ENCODE results near the gene SRP54. TPM values are rescaled to one million over a fixed set of nuclear protein-coding genes. Genes with fewer than 3 reads are reported as not detected.
A peak's percentile ranks its signal among the peaks of the same experiment; 100 is the strongest.
"Not testable (repeated sequence)": the region's sequence is repeated elsewhere in the genome, so short reads cannot be mapped to it uniquely, and the experiment has no call there.

SRP54 gene
- polyA plus RNA-seq, 5 donors, result 58.4 to 79.8 (median 73.0) TPM

- DNase-seq, result peak; percentile 92 to 93
These were observed 63.4 kb downstream of the SRP54 start, which contains the start of gene FAM177A1 for GRCh38 chr14:35046048-35046750. TSS of gene FAM177A1 (plus strand) at chr14:35046272. CDS start at chr14:35046464, 192 bp downstream.

DNA sequence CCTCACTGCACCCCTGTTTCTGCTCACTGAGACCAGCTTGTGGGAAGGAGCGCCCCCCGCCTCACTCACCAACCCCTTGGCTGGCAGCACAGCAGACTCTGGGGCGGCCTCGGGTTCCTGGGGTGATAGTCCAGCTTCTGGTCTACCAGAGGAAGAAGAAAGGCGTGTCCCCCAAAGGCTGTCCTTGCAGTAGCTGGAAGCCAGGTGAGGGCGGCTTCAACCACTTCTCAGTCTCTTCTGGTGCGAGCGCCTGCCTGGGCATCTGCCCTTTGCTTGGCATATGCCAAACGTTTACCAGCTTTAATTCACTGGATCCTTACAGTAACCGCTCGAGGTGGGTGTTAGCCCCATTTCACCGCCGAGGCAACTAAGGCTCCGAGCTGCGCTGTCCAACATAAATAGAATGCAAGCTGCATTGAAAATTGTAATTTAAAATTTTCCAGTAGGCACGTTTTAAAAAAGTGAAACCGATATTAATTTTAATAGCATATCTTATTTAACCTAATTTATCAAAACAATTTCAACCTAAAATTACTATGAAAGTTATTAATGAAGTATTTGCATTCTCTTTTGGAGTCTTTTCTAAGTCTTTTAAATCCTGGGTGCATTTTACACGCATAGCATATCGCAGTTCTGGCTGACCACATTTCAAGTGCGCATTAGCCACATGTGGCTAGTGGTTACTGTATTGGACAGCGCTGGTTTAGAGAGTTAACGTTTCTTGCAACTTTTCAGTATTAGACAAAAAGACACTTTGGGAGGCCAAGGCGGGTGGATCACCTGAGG, 64.2 kb downstream of the SRP54 start:
- DNase-seq, result no peak

- DNase-seq, result no peak
These were observed 65.3 kb downstream of the SRP54 start for GRCh38 chr14:35047976-35048513.

GRCh38 chr14:35050652-35051051, 67.9 kb downstream of the SRP54 start:
- DNase-seq, result no peak

DNA sequence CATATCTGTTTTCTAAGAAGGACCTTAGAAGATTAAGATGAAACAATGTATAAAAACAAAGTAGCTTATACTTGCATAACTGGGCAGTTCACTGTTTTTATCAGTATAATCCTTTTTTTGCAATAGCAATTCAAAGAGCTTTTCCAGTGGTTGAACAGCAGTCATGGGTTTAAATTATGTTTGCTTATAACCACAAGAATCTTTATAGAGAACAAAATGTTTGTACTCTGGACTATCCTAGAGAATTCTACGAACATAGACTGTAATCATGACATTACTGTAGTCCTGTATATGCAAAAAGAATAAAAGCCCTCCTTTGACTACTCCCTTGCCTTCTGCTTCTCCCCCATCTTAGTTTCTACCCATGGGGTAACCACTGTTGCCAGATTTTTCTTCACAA, 69.0 kb downstream of the SRP54 start:
- no peak for DNase-seq

- DNase-seq, result no peak
These were observed 69.8 kb downstream of the SRP54 start for GRCh38 chr14:35052637-35053036.

DNA sequence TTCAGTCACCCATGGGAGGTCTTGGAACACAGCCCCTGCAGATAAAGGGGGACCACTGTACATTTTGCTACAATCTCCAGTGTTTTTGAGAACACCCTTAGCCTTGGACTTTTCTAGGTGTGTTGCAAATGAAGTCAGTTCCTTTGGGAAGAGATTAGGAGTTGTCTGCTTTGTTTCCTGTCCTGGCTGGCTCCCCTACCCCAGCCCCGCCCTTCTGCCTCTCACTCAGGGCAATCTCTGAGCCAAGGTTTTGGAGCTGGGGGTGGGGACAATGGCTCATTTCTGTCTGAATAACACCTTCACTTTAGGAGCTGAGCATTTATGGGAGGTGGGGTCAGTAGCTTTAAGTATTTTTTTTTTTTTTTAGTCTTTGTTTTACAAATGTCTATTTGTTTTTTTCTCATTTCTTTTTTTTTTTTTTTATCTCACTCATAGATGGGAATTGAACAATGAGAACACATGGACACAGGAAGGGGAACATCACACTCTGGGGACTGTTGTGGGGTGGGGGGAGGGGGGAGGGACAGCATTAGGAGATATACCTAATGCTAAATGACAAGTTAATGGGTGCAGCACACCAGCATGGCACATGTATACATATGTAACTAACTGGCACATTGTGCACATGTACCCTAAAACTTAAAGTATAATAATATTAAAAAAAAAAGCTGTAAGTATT, 78.5 kb downstream of the SRP54 start:
- DNase-seq, result not testable (repeated sequence)

DNA sequence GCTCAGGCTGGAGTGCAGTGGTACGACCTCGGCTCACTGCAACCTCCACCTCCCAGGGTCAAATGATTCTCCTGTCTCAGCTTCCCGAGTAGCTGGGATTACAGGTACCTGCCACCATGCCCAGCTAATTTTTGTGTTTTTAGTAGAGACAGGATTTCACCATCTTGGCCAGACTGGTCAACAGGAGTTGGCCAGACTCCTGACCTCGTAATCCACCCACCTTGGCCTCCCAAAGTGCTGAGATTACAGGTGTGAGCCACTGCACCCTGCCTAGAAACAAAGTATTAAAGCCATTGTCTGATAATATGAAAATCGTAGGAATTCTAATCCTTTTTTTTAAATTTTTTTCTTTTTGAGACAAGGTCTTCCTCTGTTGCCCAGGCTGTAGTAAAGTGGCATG, 82.9 kb downstream of the SRP54 start:
- not testable (repeated sequence) for DNase-seq

DNA sequence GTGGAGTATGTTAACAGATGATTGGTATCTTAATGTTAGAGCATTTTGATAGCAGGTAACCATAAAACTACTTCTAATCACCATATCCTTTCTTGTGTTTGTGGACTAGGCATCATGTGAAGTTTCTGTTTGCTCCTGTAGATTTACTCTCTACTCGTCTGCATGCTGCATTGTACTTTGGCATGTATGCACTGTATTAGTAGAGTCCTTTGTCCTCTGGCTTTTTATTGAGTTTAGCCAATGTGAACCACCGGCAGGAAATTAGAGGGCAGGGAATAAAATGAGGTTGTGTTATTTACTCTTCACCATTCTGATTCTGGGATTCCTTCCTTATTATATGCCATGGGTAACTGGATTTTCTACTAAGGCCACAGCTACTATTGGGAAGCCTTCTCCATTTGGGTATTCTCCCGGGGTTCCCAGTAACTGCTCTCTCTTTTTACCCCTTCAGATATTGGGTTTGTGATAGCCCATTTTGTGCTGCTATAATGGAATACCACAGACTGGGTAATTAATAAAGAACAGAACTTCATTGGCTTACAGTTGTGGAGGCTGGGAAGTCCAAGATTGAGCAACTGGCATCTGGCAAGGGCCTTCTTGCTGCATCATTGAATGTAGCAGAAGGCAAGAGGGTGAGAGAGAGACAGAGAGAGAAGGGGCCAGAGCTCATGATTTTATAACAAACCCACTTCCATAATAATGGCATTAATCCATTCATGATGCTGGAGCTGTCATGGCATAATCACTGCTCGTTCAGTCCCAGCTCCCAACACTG, 85.6 kb downstream of the SRP54 start:
- DNase-seq, result no peak

DNA sequence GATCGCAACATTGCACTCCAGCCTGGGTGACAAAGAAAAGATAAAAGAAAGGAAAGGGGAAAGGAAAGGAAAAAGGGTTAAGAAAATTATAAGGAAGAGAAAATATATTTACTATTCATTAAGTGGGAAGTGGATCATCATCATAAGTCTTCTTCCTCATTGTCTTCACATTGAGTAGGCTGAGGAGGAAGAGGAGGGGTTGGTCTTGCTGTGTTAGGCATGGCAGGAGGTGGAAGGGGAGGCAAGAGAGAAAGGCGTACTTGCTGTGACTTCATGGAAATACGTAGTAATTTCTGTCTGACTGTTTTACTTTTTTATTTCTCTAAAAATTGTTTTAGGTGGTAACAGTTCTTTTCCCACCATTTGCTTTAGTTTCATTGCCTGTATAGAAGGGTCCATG, 89.4 kb downstream of the SRP54 start:
- DNase-seq, result no peak

DNA sequence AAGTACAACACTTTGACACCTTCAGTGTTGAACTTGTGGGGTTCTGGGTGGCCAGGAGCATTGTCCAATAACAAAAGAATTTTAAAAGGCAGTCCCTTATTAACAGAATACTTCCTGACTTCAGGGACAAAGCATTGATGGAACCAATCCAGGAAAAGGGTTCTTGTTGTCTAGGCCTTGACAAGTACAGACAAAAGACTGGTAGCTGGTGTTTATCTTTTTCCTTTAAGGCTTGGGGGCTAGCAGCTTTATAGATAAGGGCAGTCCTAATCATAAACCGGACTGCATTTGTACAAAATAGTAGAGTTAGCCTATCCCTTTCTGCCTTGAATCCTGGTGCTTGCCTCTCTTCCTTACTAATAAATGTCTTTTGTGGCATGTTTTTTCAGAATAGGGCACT, 90.7 kb downstream of the SRP54 start:
- no peak for DNase-seq

DNA sequence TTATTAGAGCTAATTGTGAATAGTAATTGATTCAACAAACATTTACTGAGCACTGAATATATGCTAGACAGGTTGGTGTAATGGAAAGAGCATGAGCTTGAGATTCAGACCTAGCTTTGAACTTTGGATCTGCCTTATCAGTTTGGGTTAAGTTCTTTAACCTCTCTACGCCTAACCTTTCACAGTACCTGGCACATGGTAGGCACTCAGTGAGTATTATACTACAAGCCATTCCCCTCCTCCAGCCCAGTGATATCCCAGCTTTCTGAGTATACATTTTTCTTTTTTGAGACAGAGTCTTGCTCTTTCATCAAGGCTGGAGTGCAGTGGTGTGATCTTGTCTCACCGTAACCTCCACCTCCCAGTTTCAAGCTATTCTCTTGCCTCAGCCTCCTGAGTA, 95.3 kb downstream of the SRP54 start:
- DNase-seq, result no peak

Other genes starting within 250 kb of the SRP54 start
- gene BAZ1A, start 107.6 kb upstream of the SRP54 start, polyA plus RNA-seq (ENCODE audit: insufficient read depth in 1 of 5, insufficient read length in 5 of 5, low replicate concordance in 1 of 5), result 10 to 100 TPM; 28.0 to 40.6 (median 36.7) TPM
- 10 to 100 TPM; 44.0 to 53.3 (median 48.3) TPM for gene FAM177A1, start 63.3 kb downstream of the SRP54 start, polyA plus RNA-seq (ENCODE audit: insufficient read depth in 1 of 5, insufficient read length in 5 of 5, low replicate concordance in 1 of 5)
- 10 to 100 TPM; 44.1 to 58.2 (median 47.6) TPM for gene PPP2R3C, start 139.0 kb downstream of the SRP54 start, polyA plus RNA-seq (ENCODE audit: insufficient read depth in 1 of 5, insufficient read length in 5 of 5, low replicate concordance in 1 of 5)
- gene PRORP, start 139.6 kb downstream of the SRP54 start, polyA plus RNA-seq (ENCODE audit: insufficient read depth in 1 of 5, insufficient read length in 5 of 5, low replicate concordance in 1 of 5), result 10 to 100 TPM; 26.8 to 32.0 (median 31.0) TPM

Measured in right lung (tissue), 5 donors.